T-helper 1 cell (primary cell): Measurements from ENCODE around the gene GLRA1.

Experiments used
- DNase-seq, 5 donors: peaks; one replicate each; pipeline ENCODE4 v3.0.0-alpha.2; 2012 to 2020
- total RNA-seq, 4 donors: gene quantifications; one replicate each; lab custom pipeline; 2026; lab: John Stamatoyannopoulos, UW

The GLRA1 gene
- 0 to 0.12 (median 0) reads per million in 4 donors for total RNA-seq

DNA sequence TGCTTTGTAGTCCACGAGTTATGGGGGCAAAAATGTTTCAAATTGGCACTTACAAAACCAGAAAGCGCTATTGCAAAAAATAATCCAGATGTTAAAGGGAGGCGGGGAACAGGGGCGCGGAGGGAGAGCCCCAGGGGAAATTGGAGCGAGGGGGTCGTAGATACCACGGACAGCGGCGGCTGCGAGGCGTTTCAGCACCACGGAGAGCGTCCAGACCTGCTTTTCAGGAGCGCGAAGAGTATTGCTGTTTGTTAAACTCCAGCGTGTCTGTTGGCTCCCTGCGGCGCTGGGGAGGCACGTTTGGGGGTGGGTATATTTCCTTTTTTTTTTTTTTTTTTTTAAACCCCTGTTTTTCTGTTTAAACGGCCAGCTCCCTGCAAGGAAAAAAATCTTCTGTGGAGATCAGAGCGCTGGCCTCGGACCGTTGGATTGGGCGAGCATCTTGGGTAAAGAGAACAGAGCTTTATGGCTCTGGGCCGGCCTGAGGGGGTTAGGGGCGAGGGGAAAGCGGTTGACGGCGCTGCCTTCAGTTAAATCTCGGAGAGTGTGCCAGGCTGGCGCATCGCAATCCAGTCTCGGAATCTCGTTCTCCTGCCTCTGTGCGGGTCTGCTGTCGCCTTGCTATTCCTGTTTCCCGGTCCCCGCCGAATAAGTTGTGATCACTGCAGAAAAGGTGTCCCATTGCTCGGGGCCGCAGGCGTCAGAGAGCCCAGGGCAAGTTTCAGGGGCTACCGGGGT is at the start of gene GLRA1:
Gene GLRA1, minus strand, starts transcription at position 288 of the 738 bp plus-strand sequence. CDS start 302 bp downstream, outside the sequence.
- DNase-seq = peak in 4 of 5 donors; percentile 5 to 47 (median 34)

DNA sequence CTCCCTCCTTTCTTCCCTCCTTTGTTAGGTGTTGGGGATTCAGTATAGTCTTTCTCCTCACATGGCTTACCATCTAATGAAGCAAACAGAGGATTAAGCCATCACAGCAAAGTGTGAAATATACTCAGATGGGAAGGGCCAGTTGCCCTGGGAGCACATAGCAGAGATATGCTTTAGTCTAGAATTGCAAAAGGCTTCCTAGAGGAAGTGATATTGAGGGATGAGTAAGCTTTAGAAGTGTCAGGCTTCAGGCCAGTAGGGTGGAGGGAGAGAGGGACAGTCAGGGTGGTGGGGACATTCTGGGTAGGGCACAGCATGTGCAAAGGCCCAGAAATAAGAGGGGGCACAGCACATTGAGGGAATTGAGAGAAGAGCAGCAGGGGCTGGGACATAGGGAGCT is 46.2 kb upstream of the GLRA1 start:
- no peak for DNase-seq

DNA sequence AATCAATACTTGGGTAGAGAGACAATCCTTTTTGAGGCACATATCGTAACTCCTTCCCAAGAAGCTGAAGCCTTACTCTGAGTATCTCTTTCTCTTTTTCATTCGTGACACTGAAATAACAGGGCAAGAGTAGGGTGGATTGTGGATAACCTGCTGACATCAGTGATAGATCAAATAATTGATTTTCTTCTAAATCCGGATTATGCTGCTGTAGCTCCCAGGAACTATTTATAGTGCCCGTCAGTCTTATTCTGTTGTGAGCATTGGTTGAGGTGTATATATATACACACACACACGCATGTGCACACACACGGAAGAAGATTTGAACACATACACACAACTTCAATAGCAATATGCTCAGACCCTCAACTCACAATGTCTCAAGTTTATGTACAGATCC is 43.2 kb upstream of the GLRA1 start:
- DNase-seq = no peak

DNA sequence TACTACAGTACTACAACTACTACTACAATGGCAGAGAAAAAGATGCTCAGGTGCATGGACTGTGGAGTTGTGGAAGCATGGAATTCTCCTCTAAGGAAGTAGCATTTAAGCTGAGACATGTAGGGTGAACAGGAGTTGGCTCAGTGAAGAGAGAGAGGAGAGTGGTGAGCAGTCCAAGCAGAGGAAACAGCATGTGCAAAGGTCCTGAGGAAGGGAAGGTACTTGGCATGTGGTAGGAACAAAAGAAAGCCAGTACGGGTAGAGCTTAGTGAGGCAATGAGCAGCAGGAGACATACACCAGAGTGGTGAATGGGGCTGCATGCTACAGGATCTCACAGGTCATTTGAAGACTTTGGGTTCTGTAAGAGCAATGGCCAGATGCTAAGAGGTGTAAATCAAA is 41.4 kb upstream of the GLRA1 start:
- DNase-seq = no peak

- no peak for DNase-seq
These were observed 39.8 kb upstream of the GLRA1 start for GRCh38 chr5:151964471-151964870.

DNA sequence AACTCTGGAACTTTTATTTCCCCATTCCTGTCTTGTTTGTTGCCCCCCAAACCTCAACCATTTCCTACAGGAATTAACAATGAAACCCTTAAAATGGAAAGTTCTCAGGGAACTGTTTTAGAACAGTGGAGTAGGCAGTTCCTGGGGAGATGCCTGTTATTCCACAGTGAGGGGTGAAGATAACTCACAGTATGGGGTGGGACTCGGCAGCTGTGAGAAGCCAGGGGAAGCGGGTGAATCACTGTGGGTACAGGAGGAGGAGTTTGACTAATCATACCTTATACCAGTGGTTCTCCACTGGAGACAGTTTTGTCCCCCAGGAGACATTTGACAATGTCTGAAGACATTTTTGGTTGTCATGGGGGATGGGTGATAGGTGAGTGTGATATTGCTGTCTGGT is 36.9 kb upstream of the GLRA1 start:
- DNase-seq = no peak

DNA sequence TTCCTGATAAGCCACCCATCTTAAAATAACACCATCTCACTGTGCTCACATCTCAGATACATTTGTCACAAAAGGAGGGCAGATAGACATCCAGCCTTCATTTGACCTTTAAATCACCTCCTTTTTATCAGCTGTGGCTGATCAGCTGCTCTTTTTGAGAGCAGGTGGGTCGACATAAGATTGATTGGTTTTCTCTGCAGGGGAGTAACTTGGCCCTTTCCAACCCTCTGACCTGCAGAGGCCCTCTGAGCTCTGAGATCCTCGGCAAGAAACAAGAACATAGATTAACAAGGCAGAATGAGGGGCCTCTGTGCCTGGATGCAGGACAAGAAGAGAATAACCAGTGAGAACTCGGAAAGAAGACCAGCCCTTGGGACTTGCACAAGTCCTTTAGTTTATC is 33.5 kb upstream of the GLRA1 start:
- no peak for DNase-seq

- no peak for DNase-seq
These were observed 32.1 kb upstream of the GLRA1 start for GRCh38 chr5:151956725-151957124.

DNA sequence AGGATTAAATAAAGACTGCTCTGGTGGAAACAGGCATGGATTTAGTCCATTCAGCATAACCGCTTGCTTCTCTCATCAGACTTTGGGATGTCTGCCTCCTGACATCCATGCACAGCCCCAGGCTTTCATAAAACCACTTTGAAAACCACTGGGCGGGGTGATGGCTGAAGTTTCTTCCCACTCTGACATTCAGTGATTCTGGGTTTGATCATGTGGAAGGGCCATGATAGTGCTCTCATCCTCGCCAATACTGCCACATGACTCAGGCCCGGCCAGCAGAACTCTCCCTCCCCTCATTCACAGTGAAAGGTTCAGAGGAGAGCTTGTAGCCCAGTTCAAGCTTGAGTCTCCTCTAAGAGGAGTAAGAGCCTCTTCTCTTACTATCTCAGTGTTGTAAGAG is 29.6 kb upstream of the GLRA1 start:
- no peak for DNase-seq

GRCh38 chr5:151953833-151954232 is 29.2 kb upstream of the GLRA1 start:
- DNase-seq = no peak

DNA sequence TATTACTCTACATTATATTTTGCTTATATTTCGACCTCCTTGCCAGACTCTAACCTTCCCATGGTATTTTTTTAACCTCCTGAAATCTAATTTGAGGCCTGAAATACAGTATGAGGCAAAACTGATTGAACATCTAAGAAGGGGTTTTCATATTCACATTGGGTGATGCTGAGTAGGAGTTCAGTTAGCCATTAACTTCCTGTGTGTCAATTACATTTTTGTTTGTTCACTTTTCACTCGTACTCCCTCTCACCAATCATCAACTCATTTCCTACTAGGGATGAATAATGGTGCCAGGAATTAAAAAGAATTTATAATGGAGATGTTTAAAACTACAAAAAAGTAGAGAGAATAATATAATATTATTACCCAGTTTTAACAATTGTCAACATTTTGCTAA is 27.6 kb upstream of the GLRA1 start:
- DNase-seq = no peak

DNA sequence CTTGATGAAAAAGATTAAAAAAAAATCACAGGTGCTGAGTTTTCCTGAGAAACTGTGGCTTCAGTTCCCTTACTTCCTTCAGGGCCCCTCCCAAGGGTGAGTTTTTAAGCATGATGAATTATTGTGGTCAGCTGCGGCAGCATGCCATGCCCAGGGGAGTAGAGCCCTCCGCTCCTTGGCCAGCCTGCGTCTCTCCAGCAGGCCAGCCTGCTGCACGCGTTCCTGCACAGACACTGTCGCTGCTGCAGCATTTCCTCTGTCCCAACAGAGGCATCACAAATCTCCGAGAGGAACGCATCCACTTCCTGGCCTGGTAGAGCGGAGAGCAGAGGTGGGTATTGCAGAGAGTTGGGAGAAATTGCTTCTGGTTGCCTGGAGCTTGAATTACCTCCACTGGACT is 26.1 kb upstream of the GLRA1 start:
- DNase-seq = no peak

GRCh38 chr5:151949701-151950308 is 25.2 kb upstream of the GLRA1 start:
- no peak for DNase-seq

- no peak for DNase-seq
These were observed 24.5 kb upstream of the GLRA1 start for GRCh38 chr5:151949113-151949512.

DNA sequence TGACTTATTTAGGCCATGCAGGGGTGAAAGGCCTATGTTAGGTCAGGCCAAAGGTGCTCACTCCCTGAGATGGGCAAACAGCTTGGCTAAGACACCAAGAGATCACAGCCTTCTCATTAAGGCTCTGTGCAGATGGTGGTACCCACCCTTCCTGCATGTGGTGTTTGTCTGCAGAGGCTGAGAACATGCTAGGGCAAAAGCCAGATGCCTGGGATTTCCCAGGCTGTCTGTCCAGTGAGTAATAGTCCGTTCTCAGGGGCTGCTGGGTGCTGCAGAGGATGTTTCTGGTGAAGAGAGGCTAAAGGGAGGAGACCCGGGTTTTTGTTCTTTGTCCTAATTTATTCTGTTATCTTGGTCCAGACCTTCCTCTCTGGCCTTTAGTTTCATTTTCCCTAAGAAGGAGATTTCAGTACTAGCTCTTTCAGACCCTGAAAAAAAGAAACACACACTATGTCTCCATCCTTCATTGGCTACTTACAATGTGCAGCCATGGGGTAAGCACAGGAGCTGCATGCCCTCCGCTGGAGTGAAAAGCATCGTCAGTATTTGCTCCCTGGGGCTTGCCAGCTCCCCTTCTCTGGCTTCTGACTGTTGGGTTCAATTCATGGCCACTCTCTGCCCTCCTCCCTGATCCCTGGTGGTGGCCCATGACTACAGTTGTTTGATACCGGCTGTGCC is 23.4 kb upstream of the GLRA1 start:
- no peak for DNase-seq

GRCh38 chr5:151937851-151938250 is 13.2 kb upstream of the GLRA1 start:
- DNase-seq = no peak

GRCh38 chr5:151935135-151935695 is 10.6 kb upstream of the GLRA1 start:
- no peak for DNase-seq

DNA sequence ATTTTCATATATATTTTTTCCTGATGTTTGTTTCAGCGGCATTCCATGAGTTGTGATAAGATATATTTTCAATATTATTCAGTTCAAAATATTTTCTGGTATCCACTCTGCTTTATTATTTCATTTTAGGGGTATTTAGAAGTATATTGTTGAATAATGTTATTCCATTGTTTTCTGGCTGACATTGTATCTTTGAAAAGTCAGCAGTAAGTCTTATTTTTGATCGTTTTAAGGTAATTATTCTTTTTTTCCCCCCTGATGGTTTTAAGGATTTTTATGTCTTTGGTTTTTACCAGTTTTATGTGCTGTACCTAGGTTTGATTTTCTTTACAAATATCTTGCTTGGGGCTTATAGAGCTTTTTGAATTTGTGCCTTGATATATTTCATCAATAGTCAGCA is 6.6 kb upstream of the GLRA1 start:
- no peak for DNase-seq

DNA sequence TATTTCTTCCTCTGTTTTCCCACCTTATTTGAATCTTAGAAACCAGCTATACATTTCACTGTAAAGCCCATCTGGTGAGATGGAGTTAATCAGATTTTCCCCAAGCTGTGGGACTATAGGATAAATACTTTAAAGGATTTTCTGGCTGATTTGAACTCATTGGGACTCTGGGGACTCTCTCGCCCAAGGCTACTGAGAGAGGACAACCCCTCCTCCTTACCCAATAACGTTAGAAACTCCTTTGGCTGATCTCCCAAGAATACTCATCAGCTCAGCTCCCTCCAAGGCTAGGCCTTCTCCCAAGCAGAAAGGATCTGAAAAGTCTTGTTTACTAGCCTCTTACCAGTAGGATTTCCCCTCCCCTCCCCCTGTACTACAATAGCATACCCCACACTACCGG is 1.5 kb upstream of the GLRA1 start:
- no peak for DNase-seq

GRCh38 chr5:151925340-151925739 is 689 bp upstream of the GLRA1 start:
- DNase-seq = no peak

DNA sequence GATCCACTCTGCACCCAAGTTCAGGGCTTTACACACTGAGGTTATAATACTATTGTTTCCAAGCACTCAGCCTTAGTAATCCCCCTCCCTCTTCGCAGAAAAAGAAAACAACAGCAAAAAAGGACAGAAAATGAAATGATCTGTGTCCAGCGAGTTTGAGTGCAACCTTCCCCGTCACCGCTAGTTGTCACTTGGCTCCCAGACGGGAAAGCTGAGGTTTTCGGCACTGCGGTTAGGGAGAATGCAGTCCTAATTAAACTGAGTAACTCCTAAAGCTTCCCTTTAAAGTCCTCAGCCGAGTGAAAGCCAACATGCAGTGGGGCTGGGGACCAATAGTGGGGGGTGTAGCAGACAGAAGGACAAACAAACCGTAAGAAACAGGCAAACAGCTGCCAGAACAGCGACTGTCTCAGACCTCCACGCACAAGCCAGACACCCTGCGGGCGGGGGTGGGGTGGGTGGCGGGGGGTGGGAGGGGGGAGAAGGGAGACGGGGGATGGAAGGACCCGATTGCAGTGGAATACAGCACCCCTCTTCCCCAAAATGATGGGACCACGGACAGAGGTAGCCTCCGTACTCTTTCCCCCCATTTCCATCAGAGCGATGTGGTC is 680 bp downstream of the GLRA1 start:
- no peak for DNase-seq

DNA sequence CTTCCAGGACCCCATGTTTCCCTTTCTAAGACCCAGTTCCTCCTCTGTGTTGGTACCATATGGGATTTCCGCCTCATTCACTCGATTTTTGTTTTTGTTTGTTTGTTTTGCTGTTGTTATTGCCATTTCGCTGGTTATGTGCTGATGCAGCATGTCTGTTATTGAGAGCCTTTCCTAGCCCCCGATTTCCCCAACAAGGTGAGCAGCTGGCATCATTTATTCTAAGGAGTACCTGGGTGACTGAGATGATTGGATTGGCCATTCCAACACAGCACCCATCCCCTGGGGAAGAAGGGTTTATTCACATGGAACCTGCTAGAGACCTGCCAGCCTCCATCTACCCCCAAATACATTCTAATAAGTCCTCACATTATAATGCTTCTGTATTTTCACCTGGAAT is 2.7 kb downstream of the GLRA1 start:
- DNase-seq = no peak

- DNase-seq = no peak
These were observed 6.7 kb downstream of the GLRA1 start for GRCh38 chr5:151917904-151918303.
